ENCODE measurements around the gene LGR4.

GRCh38 chr11:27406498-27407354 lies 65.9 kb downstream of the LGR4 start:
- TF ChIP-seq CTCF (conservative IDR thresholded peaks at IDR 0.05; ENCODE audit: low read length) (no peak), EZH2phosphoT487 (IDR thresholded peaks at IDR 0.05; ENCODE audit: borderline replicate concordance, low read depth, low read length) (no peak)

Measured in OCI-LY7 (cell line).